ENCODE measurements around the gene BEND7. TPM values are rescaled to one million over a fixed set of nuclear protein-coding genes. Genes with fewer than 3 reads are reported as not detected.

BEND7 gene
- total RNA-seq, 4 donors from 2014 or later, result 14.7 to 27.4 (median 20.1) TPM

- peaks cover 20 to 44% (median 33%) of the 10 kb centered on the region in 4 donors for H3K36me3 ChIP-seq
- intact Hi-C loops (cut with DNase I), result no loop called here
These were observed 83.0 kb downstream of the BEND7 start for GRCh38 chr10:13445656-13446400.

GRCh38 chr10:13441476-13441875 is 87.3 kb downstream of the BEND7 start:
- Histone ChIP-seq H3K27me3 (peaks cover 0 to 37% (median 8%) of the 10 kb centered on the region in 4 donors), H3K27ac (replicated peaks in 1 of 4) (no peak overlapping the region), H3K4me3 (no peak overlapping the region), H3K9me3 (no peaks in the 10 kb centered on the region), H3K36me3 (peaks cover 9 to 27% (median 21%) of the 10 kb centered on the region in 4 donors), H3K4me1 (peaks cover 13 to 17% (median 16%) of the 10 kb centered on the region in 4 donors)
- no peak for TF ChIP-seq POLR2AphosphoS5 (IDR thresholded peaks at IDR 0.05)
- no peak for TF ChIP-seq POLR2A (IDR thresholded peaks at IDR 0.05; ENCODE audit: low read depth)
- DNase-seq (ENCODE audit: extremely low spot score), result no peak
- intact Hi-C loops (cut with DNase I), result no loop called here
- WGBS, result 88% methylated on average over 7 of the region's 7 CpGs

More at GRCh38 chr10:13445656-13446400, 83.0 kb downstream of the BEND7 start:
- DNase-seq (ENCODE audit: extremely low spot score), result no peak
- H3K4me3 ChIP-seq, result no peak overlapping the region
- no peaks in the 10 kb centered on the region for H3K9me3 ChIP-seq
- TF ChIP-seq POLR2A (IDR thresholded peaks at IDR 0.05; ENCODE audit: low read depth) (no peak), CTCF (IDR thresholded peaks at IDR 0.05) (no peak), POLR2AphosphoS5 (IDR thresholded peaks at IDR 0.05) (no peak), EP300 (IDR thresholded peaks at IDR 0.05) (no peak)
- peaks cover 0 to 7% (median 5%) of the 10 kb centered on the region in 4 donors for H3K4me1 ChIP-seq
- no peak overlapping the region for H3K27ac ChIP-seq (replicated peaks in 1 of 4)
- H3K27me3 ChIP-seq, result peaks cover 0 to 12% (median 3%) of the 10 kb centered on the region in 4 donors
- WGBS, result 84% methylated on average over 8 of the region's 8 CpGs

GRCh38 chr10:13440185-13441061 is 88.4 kb downstream of the BEND7 start:
- Histone ChIP-seq H3K36me3 (peaks cover 0 to 17% (median 11%) of the 10 kb centered on the region in 4 donors), H3K4me3 (peak overlapping the region; percentile 40 to 57 (median 46)), H3K9me3 (no peaks in the 10 kb centered on the region), H3K4me1 (peaks cover 13 to 17% (median 16%) of the 10 kb centered on the region in 4 donors), H3K27me3 (peaks cover 0 to 39% (median 8%) of the 10 kb centered on the region in 4 donors), H3K27ac (replicated peaks in 1 of 4) (no peak overlapping the region)
- WGBS, result 21% methylated on average over 9 of the region's 30 CpGs
- intact Hi-C loops (cut with DNase I), result no loop called here
- TF ChIP-seq CTCF (IDR thresholded peaks at IDR 0.05), result peak; percentile 73 to 91 (median 87)
- TF ChIP-seq EP300 (IDR thresholded peaks at IDR 0.05), result no peak
- TF ChIP-seq POLR2AphosphoS5 (IDR thresholded peaks at IDR 0.05), result peak in 1 of 2 donors; percentile 31
- TF ChIP-seq POLR2A (IDR thresholded peaks at IDR 0.05; ENCODE audit: low read depth), result no peak
- no peak for DNase-seq (ENCODE audit: extremely low spot score)

- no peaks in the 10 kb centered on the region for H3K9me3 ChIP-seq
- peak overlapping the region; percentile 40 to 57 (median 46) for H3K4me3 ChIP-seq
- H3K36me3 ChIP-seq, result peaks cover 0 to 12% (median 9%) of the 10 kb centered on the region in 4 donors
- peaks cover 13 to 17% (median 16%) of the 10 kb centered on the region in 4 donors for H3K4me1 ChIP-seq
- no peak for DNase-seq (ENCODE audit: extremely low spot score)
- intact Hi-C loops (cut with DNase I), result loop anchor here (2.0 to 5.0 kb wide), 2 partner anchors 67 to 277 kb away; partner anchors contain the start of gene MCM10
- H3K27ac ChIP-seq (replicated peaks in 1 of 4), result no peak overlapping the region
- no peak for TF ChIP-seq CTCF (IDR thresholded peaks at IDR 0.05)
- no peak for TF ChIP-seq EP300 (IDR thresholded peaks at IDR 0.05)
- TF ChIP-seq POLR2A (IDR thresholded peaks at IDR 0.05; ENCODE audit: low read depth), result no peak
- no peak for TF ChIP-seq POLR2AphosphoS5 (IDR thresholded peaks at IDR 0.05)
- peaks cover 0 to 39% (median 8%) of the 10 kb centered on the region in 4 donors for H3K27me3 ChIP-seq
- WGBS, result 16% methylated on average over 23 of the region's 29 CpGs
These were observed 89.3 kb downstream of the BEND7 start for GRCh38 chr10:13439313-13440184.
